ENCODE results near the gene PSKH1. TPM values are rescaled to one million over a fixed set of nuclear protein-coding genes. Genes with fewer than 3 reads are reported as not detected.
A peak's percentile ranks its signal among the peaks of the same experiment; 100 is the strongest.

PSKH1 gene
- total RNA-seq, 2 experiments from 2014 or later = 21.3 to 21.5 TPM

DNA sequence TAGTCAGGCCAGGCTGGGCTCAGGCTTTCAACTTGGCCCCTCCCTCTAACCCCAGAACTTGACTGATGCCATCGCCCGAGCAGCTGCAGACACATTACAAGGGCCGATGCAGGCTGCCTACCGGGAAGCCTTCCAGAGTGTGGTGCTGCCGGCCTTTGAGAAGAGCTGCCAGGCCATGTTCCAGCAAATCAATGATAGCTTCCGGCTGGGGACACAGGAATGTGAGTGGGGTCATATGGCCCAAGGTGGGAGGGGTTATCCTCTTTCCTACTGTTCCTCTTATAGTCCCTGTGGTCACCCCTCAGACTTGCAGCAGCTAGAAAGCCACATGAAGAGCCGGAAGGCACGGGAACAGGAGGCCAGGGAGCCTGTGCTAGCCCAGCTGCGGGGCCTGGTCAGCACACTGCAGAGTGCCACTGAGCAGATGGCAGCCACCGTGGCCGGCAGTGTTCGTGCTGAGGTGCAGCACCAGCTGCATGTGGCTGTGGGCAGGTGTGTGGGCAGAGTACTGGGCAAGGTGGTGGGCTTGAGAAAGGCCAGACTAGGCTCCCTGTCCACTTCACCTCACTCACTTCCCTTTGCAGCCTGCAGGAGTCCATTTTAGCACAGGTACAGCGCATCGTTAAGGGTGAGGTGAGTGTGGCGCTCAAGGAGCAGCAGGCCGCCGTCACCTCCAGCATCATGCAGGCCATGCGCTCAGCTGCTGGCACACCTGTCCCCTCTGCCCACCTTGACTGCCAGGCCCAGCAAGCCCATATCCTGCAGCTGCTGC lies 10.5 kb upstream of the PSKH1 start:
- H3K27ac Mint-ChIP-seq = no peak overlapping the region
- no peak overlapping the region for H3K4me3 Mint-ChIP-seq
- H3K36me3 Mint-ChIP-seq (ENCODE audit: low read depth) = peaks cover 45% of the 10 kb centered on the region
- H3K4me1 Mint-ChIP-seq = no peaks in the 10 kb centered on the region
- ChIA-PET CTCF (interaction anchor here (0.6 to 3.7 kb wide), 16 partner anchors 10 to 192 kb away, joined by 3 to 24 read pairs (median 5); partner anchors contain the start of genes PSKH1 and PSMB10), POLR2A (interaction anchor here (0.6 kb wide), 1 partner anchor 373 kb away, joined by 4 read pairs; no protein-coding TSS in a partner anchor)
- no peak for DNase-seq
- H3K9me3 Mint-ChIP-seq = no peaks in the 10 kb centered on the region
- H3K27me3 Mint-ChIP-seq = no peaks in the 10 kb centered on the region

DNA sequence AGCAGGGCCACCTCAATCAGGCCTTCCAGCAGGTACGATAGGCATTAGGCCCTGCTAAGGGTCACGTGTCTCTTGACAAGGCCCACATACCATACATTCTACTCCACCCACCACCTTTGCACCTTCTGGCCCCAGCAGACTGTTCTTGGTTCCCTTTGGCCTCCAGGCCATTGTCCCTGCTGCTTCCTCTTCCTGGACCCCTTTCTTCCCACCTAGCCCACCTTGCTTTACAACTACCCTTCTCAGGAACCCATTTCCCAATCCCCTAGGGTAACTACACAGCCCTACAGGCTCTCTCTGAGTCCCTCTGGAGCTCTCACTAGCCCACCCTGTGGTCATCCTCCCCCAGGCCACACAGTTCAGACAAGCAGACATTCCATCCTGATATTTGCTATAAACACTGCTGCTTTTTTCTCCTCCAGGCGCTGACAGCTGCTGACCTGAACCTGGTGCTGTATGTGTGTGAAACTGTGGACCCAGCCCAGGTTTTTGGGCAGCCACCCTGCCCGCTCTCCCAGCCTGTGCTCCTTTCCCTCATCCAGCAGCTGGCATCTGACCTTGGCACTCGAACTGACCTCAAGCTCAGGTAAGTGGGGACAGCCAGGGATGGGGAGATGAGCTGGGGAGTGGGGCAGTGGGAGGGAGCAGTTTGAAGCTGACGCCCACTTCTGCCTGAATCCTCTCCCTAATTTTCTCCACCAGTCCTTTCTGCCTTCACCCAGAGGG lies 9.7 kb upstream of the PSKH1 start:
- H3K4me1 Mint-ChIP-seq = no peaks in the 10 kb centered on the region
- H3K27ac Mint-ChIP-seq = no peak overlapping the region
- H3K36me3 Mint-ChIP-seq (ENCODE audit: low read depth) = peaks cover 40% of the 10 kb centered on the region

DNA sequence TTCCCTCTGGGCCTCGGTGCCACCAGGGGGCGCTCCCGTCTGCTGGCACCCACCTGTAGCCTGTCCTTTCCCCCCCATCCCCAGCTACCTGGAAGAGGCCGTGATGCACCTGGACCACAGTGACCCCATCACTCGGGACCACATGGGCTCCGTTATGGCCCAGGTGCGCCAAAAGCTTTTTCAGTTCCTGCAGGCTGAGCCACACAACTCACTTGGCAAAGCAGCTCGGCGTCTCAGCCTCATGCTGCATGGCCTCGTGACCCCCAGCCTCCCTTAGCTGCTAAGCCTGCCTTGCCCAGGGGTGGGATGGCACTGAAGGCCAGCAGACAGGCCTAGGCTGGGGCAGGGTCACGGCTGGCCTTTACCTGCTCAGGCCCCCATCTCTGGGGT lies 9.2 kb upstream of the PSKH1 start:
- H3K4me3 Mint-ChIP-seq = no peak overlapping the region
- CTCF ChIA-PET = interaction anchor here (0.6 to 3.7 kb wide), 30 partner anchors 9 to 329 kb away, joined by 3 to 24 read pairs (median 4); partner anchors contain the start of gene PSKH1
- DNase-seq = peak; percentile 69
- no peaks in the 10 kb centered on the region for H3K27me3 Mint-ChIP-seq
- H3K36me3 Mint-ChIP-seq (ENCODE audit: low read depth) = peaks cover 36% of the 10 kb centered on the region
- no peaks in the 10 kb centered on the region for H3K4me1 Mint-ChIP-seq
- POLR2A ChIA-PET = interaction anchor here (0.6 to 1.0 kb wide), 2 partner anchors 46 to 119 kb away, joined by 3 to 4 read pairs; no protein-coding TSS in a partner anchor
- no peaks in the 10 kb centered on the region for H3K9me3 Mint-ChIP-seq
- H3K27ac Mint-ChIP-seq = no peak overlapping the region

More for the DNA sequence above, 9.7 kb upstream of the PSKH1 start:
- Mint-ChIP-seq H3K4me3 (no peak overlapping the region), H3K27me3 (no peaks in the 10 kb centered on the region), H3K9me3 (no peaks in the 10 kb centered on the region)
- POLR2A ChIA-PET = interaction anchor here (0.6 to 1.0 kb wide), 2 partner anchors 47 to 120 kb away, joined by 3 to 4 read pairs; no protein-coding TSS in a partner anchor
- no peak for DNase-seq
- CTCF ChIA-PET = interaction anchor here (0.6 to 3.7 kb wide), 31 partner anchors 8 to 330 kb away, joined by 3 to 24 read pairs (median 4); partner anchors contain the start of gene PSKH1

DNA sequence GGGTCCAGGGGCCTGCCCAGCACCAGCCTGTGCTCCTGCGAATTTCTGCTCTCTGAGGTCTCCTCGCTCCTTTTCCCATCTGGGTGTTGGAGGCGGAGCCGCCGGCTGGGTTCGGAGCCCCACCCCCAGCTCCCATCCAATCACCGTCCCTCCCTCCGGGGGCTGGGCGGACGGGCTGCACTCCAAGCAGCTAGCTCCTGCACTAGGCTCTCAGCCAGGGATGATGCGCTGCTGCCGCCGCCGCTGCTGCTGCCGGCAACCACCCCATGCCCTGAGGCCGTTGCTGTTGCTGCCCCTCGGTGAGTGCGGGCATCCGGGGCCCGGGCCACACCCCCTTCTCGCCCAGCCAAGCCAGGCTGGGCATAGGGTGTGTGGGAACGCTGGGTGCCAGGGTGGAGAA lies 8.4 kb upstream of the PSKH1 start, which contains the start of gene NRN1L:
TSS of gene NRN1L (plus strand) at position 202 of the 400 bp plus-strand sequence. CDS start at position 221, 19 bp downstream.
- Mint-ChIP-seq H3K27ac (no peak within 1 kb of the TSS), H3K4me3 (no peak within 1 kb of the TSS), H3K27me3 (no peaks in the 10 kb centered on the region), H3K4me1 (no peaks in the 10 kb centered on the region), H3K9me3 (no peaks in the 10 kb centered on the region), H3K36me3 (ENCODE audit: low read depth) (peaks cover 28% of the 10 kb centered on the region)
- ChIA-PET POLR2A (no interaction called here), CTCF (interaction anchor here (0.9 to 3.7 kb wide), 14 partner anchors 8 to 71 kb away, joined by 3 to 24 read pairs (median 5); partner anchors contain the start of gene PSKH1)
- DNase-seq = no peak

DNA sequence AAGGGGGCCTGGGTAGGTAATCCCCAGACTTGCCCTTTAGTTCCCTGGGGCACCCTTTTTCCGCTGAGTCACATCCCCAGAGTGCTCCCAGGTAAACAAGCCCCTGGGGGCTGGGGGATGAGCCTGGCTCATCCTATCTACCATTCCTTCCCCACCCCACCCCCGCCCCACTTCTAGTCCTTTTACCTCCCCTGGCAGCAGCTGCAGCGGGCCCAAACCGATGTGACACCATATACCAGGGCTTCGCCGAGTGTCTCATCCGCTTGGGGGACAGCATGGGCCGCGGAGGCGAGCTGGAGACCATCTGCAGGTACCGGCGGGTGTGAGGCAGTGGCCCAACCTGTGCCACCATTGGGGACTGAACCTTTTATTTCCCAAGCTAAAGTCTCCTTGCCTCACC lies 7.5 kb upstream of the PSKH1 start:
- Mint-ChIP-seq H3K27ac (no peak overlapping the region), H3K9me3 (no peaks in the 10 kb centered on the region), H3K4me3 (no peak overlapping the region), H3K36me3 (ENCODE audit: low read depth) (peaks cover 24% of the 10 kb centered on the region), H3K27me3 (no peaks in the 10 kb centered on the region), H3K4me1 (no peaks in the 10 kb centered on the region)
- ChIA-PET POLR2A (no interaction called here), CTCF (interaction anchor here (0.7 to 1.6 kb wide), 6 partner anchors 29 to 155 kb away, joined by 3 to 5 read pairs (median 4); no protein-coding TSS in a partner anchor)
- DNase-seq = no peak

DNA sequence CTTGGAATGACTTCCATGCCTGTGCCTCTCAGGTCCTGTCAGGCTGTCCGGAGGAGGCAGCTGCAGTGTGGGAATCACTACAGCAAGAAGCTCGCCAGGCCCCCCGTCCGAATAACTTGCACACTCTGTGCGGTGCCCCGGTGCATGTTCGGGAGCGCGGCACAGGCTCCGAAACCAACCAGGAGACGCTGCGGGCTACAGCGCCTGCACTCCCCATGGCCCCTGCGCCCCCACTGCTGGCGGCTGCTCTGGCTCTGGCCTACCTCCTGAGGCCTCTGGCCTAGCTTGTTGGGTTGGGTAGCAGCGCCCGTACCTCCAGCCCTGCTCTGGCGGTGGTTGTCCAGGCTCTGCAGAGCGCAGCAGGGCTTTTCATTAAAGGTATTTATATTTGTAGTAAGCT lies 7.1 kb upstream of the PSKH1 start:
- POLR2A ChIA-PET = no interaction called here
- H3K4me3 Mint-ChIP-seq = no peak overlapping the region
- H3K36me3 Mint-ChIP-seq (ENCODE audit: low read depth) = peaks cover 24% of the 10 kb centered on the region
- no peak for DNase-seq
- H3K27me3 Mint-ChIP-seq = no peaks in the 10 kb centered on the region
- no peaks in the 10 kb centered on the region for H3K4me1 Mint-ChIP-seq
- CTCF ChIA-PET = interaction anchor here (0.7 to 1.6 kb wide), 7 partner anchors 29 to 155 kb away, joined by 3 to 5 read pairs (median 4); no protein-coding TSS in a partner anchor
- no peaks in the 10 kb centered on the region for H3K9me3 Mint-ChIP-seq
- H3K27ac Mint-ChIP-seq = no peak overlapping the region

DNA sequence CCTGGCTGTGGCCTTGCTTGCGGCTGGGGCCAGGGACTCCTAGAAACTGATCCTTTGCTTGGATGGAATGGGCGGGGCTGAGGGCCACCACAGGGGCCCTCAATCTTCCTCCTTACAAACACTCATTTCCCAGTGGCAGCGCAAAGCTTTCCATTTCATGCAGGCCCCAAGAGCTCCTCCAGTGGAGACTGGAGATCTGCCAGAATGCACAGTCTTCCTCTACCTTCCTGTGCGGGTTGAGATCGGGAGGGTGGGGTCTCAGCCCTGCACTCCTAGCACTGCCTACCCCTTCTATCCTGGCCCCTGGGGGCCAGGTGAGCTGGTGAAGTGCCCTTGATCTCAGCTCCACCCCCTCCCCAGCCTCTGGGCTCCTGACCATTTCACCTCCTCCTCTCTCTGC lies 6.7 kb upstream of the PSKH1 start:
- Mint-ChIP-seq H3K27ac (peak overlapping the region; percentile 14), H3K36me3 (ENCODE audit: low read depth) (peaks cover 24% of the 10 kb centered on the region), H3K27me3 (no peaks in the 10 kb centered on the region), H3K4me1 (no peaks in the 10 kb centered on the region), H3K9me3 (no peaks in the 10 kb centered on the region), H3K4me3 (no peak overlapping the region)
- POLR2A ChIA-PET = no interaction called here
- CTCF ChIA-PET = interaction anchor here (0.7 to 1.6 kb wide), 7 partner anchors 28 to 154 kb away, joined by 3 to 5 read pairs (median 4); no protein-coding TSS in a partner anchor
- no peak for DNase-seq

DNA sequence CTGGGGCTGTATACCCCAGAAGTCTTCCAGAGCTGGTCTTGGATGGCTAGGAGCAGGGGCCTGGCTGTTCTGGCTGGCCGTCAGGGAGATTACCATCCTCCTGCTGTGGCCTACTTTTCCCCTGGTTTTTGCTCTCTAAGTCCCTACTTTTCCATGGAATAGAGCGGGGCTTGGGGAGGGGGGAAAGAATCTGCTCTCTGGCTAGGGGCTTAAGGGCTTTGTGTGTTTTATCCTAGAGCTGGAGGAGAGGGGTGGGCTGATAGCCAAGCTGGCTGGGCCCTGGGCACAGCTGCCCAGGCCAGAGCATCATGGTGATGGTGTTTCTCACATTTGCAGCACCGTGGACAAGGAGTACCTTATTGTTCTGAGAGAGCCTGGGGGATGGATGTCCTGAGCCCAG lies 4.7 kb upstream of the PSKH1 start:
- Mint-ChIP-seq H3K4me3 (no peak overlapping the region), H3K27me3 (no peaks in the 10 kb centered on the region), H3K36me3 (ENCODE audit: low read depth) (peaks cover 14% of the 10 kb centered on the region), H3K9me3 (no peaks in the 10 kb centered on the region), H3K4me1 (peaks cover 8% of the 10 kb centered on the region), H3K27ac (no peak overlapping the region)
- DNase-seq = no peak
- POLR2A ChIA-PET = no interaction called here
- CTCF ChIA-PET = interaction anchor here (1.3 to 2.2 kb wide), 2 partner anchors 9 to 367 kb away, joined by 3 to 4 read pairs; no protein-coding TSS in a partner anchor

DNA sequence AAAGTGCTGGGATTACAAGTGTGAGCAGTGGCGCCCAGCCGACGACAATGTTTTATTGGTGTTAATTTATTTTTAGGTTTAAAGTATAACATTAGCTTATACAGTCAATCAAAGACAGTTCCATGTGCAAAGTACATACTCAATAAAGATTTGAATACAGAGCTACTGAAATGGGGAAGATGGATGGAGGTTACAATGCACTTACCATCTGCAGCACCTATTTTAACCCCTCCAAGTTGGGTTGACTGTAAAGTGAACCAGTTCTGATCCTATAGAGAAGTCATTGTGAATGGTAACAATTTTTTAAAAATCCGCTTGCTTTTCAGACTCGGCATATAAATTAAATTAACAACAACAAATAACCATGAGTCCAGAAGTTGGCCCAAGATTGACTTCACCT lies 679 bp upstream of the PSKH1 start:
- Mint-ChIP-seq H3K4me3 (peak overlapping the region; percentile 92), H3K27me3 (no peaks in the 10 kb centered on the region), H3K9me3 (no peaks in the 10 kb centered on the region), H3K36me3 (ENCODE audit: low read depth) (no peaks in the 10 kb centered on the region), H3K27ac (peak overlapping the region; percentile 87), H3K4me1 (peaks cover 29% of the 10 kb centered on the region)
- ChIA-PET CTCF (interaction anchor here (0.7 to 3.8 kb wide), 6 partner anchors 9 to 547 kb away, joined by 3 to 24 read pairs (median 6); partner anchors contain the start of genes NRN1L, RANBP10 and TSNAXIP1), POLR2A (interaction anchor here (1.7 kb wide), 1 partner anchor 43 kb away, joined by 6 read pairs; no protein-coding TSS in a partner anchor)
- DNase-seq = no peak

DNA sequence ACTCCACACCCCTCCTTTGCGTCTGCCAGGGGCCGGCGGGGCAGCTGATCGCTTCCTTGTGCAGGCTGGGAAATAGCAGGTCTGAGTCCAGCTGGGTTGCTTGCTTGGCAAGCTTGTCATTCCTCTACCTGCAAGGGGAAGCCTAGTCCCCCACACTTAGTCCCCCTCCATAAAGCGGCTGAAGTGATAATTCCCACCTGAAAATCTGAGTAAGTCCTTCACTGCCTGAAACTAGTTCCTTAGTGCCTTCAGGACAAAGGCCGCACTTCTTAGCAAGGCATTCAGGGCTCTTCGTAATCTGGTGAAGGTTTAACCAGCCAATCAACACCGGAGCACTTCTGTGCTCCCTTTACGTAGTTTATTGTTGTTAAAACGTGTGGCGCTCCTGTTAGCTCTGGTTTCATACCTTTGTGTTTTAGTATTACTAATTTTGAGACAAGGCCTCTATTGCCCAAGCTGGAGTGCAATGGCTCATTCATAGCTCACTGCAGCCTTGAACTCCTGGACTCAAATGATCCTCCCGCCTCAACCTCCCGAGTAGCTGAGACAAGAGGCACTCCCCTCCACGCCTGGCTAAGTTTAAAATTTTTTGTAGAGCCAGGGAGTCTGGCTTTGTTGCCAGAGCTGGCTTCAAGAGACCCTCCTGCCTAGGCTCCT lies 817 bp downstream of the PSKH1 start:
- H3K27ac Mint-ChIP-seq = peak overlapping the region; percentile 99
- peak; percentile 22 for DNase-seq
- POLR2A ChIA-PET = interaction anchor here (0.6 to 0.7 kb wide), 2 partner anchors 29 to 185 kb away, joined by 3 read pairs; no protein-coding TSS in a partner anchor
- CTCF ChIA-PET = interaction anchor here (1.6 to 3.8 kb wide), 4 partner anchors 11 to 41 kb away, joined by 4 to 24 read pairs (median 14); partner anchors contain the start of gene NRN1L
- no peaks in the 10 kb centered on the region for H3K36me3 Mint-ChIP-seq (ENCODE audit: low read depth)
- H3K9me3 Mint-ChIP-seq = no peaks in the 10 kb centered on the region
- H3K27me3 Mint-ChIP-seq = no peaks in the 10 kb centered on the region
- peaks cover 31% of the 10 kb centered on the region for H3K4me1 Mint-ChIP-seq
- peak overlapping the region; percentile 92 for H3K4me3 Mint-ChIP-seq

DNA sequence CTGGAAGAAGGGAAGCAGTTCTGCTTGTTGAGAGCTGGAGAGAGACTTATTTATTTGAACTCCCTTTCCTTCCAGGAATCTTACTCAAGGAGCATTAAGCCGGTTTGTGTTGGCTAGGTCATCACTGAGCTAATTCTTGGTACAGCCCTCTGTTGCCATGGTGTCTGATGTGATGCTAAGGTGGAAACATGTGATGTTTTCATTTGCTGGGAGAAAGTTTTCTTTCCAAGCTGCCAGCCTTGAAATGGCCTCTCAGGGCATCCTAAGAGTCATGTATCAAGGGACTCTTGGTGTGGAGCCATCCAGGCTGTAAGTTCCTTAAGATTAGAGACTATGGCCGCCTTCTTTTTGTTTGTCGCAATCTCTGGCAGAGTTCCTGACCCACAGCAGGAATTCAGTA lies 4.2 kb downstream of the PSKH1 start:
- Mint-ChIP-seq H3K27ac (no peak overlapping the region), H3K9me3 (no peaks in the 10 kb centered on the region), H3K36me3 (ENCODE audit: low read depth) (peaks cover 2% of the 10 kb centered on the region), H3K4me1 (peaks cover 33% of the 10 kb centered on the region), H3K27me3 (no peaks in the 10 kb centered on the region), H3K4me3 (no peak overlapping the region)
- CTCF ChIA-PET = interaction anchor here (0.6 to 1.8 kb wide), 6 partner anchors 13 to 81 kb away, joined by 3 to 6 read pairs (median 3); no protein-coding TSS in a partner anchor
- DNase-seq = no peak
- POLR2A ChIA-PET = no interaction called here

DNA sequence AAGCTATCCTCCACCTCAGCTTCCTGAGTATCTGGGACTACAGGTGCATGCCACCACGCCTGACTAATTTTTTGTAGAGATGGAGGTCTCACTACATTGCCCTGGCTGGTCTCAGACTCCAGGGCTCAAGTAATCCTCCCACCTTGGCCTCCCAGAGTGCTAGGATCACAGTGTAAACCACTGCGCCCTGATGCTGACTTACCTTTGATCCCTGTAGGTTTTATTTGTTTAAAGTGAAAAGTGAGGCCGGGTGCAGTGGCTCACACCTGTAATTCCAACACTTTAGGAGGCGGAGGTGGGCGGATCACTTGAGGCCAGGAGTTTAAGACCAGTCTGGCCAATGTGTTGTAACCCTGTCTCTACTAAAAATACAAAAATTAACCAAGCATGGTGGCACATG lies 8.7 kb downstream of the PSKH1 start:
- Mint-ChIP-seq H3K4me1 (peaks cover 12% of the 10 kb centered on the region), H3K27me3 (no peaks in the 10 kb centered on the region), H3K27ac (no peak overlapping the region), H3K36me3 (ENCODE audit: low read depth) (peaks cover 2% of the 10 kb centered on the region), H3K4me3 (no peak overlapping the region), H3K9me3 (no peaks in the 10 kb centered on the region)
- CTCF ChIA-PET = no interaction called here
- no peak for DNase-seq
- POLR2A ChIA-PET = no interaction called here

Measured in activated CD4-positive, alpha-beta T cell treated with anti-CD3 and anti-CD28 coated beads, Interleukin-2, amount 10 ng/mL, durations not matched to agents 7 days and 5 days (primary cell).